Lower leg skin (tissue), 4 donors: ENCODE results near the gene IGSF8. TPM values are rescaled to one million over a fixed set of nuclear protein-coding genes. Genes with fewer than 3 reads are reported as not detected.

Experiments
- DNase-seq, 2 donors: peaks; one replicate each; pipeline ENCODE4 v3.0.0-alpha.2; 2019; ENCODE audit warnings: low spot score in 2 of 2
- H3K4me3 ChIP-seq: fragments of 200-600 bp; sonication (generic); 2 replicates; pipeline ENCODE4 v1.5.1; 2017; ENCODE audit warnings: mild to moderate bottlenecking, low read depth; ENCODE audit not compliant: poor library complexity, severe bottlenecking
- CTCF ChIP-seq, 3 donors: fragments of 450-650 bp; IDR thresholded peaks; one replicate each; pipeline ENCODE4 v1.5.1; 2016; ENCODE audit warnings: antibody characterized with exemption in 3 of 3, mild to moderate bottlenecking in 3 of 3, moderate library complexity in 2 of 3
- POLR2A ChIP-seq, 2 donors: fragments of 450-650 bp; IDR thresholded peaks; one replicate each; pipeline ENCODE4 v1.6.1; 2016 to 2017; ENCODE audit warnings: antibody characterized with exemption in 2 of 2, mild to moderate bottlenecking in 1 of 2, moderate library complexity in 1 of 2
- WGBS, 2 donors: methylation state at CpG; one replicate each; pipeline ENCODE4 v1.1.5; 2018; 5-methylcytosine and 5-hydroxymethylcytosine counted together
- intact Hi-C: fragments of 100-400 bp; cut with DNase I; formaldehyde crosslinking; loops from one replicate; pipeline ENCODE4 v1.15.0; 2023; ENCODE audit warnings: low total_unique reads
- total RNA-seq, 4 donors: library from RNA; depleted of rRNA; stranded (reverse); fragments of >200 nt; gene quantifications; one replicate each; pipeline ENCODE4 v1.1.0, GENCODE V29; 2016

IGSF8 gene
- total RNA-seq, 4 donors from 2014 or later = 44.5 to 74.5 (median 54.9) TPM

- TF ChIP-seq CTCF (IDR thresholded peaks at IDR 0.05) = no peak
- TF ChIP-seq POLR2A (IDR thresholded peaks at IDR 0.05) = no peak
- intact Hi-C loops = loop anchor here (5.0 to 10.0 kb wide), 2 partner anchors 86 to 143 kb away; partner anchors contain the start of gene CASQ1
- no peak overlapping the region for H3K4me3 ChIP-seq
- DNase-seq = no peak
- WGBS, 2 donors = 20 to 25% methylated on average over 6 of the region's 6 CpGs
These were observed 10.7 kb upstream of the IGSF8 start for GRCh38 chr1:160108888-160109662.

- intact Hi-C loops = loop anchor here (5.0 to 10.0 kb wide), 2 partner anchors 87 to 145 kb away; partner anchors contain the start of gene CASQ1
- TF ChIP-seq CTCF (IDR thresholded peaks at IDR 0.05) = no peak
- no peak for TF ChIP-seq POLR2A (IDR thresholded peaks at IDR 0.05)
- no peak overlapping the region for H3K4me3 ChIP-seq
- no peak for DNase-seq
- 94 to 100% methylated on average over 1 of the region's 1 CpG for WGBS, 2 donors
These were observed 9.1 kb upstream of the IGSF8 start for GRCh38 chr1:160107512-160107911.

- intact Hi-C loops = loop anchor here (5.0 to 10.0 kb wide), 2 partner anchors 90 to 147 kb away; partner anchors contain the start of gene CASQ1
- DNase-seq = no peak
- WGBS, 2 donors = 93 to 97% methylated on average over 5 of the region's 5 CpGs
These were observed 6.7 kb upstream of the IGSF8 start for GRCh38 chr1:160105155-160105554.

GRCh38 chr1:160104486-160104885 is 6.1 kb upstream of the IGSF8 start:
- DNase-seq = no peak
- 77 to 81% methylated on average over 3 of the region's 3 CpGs for WGBS, 2 donors
- H3K4me3 ChIP-seq = no peak overlapping the region
- no peak for TF ChIP-seq POLR2A (IDR thresholded peaks at IDR 0.05)
- TF ChIP-seq CTCF (IDR thresholded peaks at IDR 0.05) = no peak
- intact Hi-C loops = loop anchor here (10.0 kb wide), 1 partner anchor 90 kb away; the partner anchor contains the start of gene CASQ1

More at GRCh38 chr1:160105155-160105554, 6.7 kb upstream of the IGSF8 start:
- TF ChIP-seq POLR2A (IDR thresholded peaks at IDR 0.05) (no peak), CTCF (IDR thresholded peaks at IDR 0.05) (no peak)
- H3K4me3 ChIP-seq = no peak overlapping the region

GRCh38 chr1:160103658-160104408 is 5.4 kb upstream of the IGSF8 start:
- 67 to 78% methylated on average over 6 of the region's 6 CpGs for WGBS, 2 donors
- intact Hi-C loops = loop anchor here (10.0 kb wide), 1 partner anchor 91 kb away; the partner anchor contains the start of gene CASQ1
- DNase-seq = no peak
- H3K4me3 ChIP-seq = no peak overlapping the region
- TF ChIP-seq POLR2A (IDR thresholded peaks at IDR 0.05) = no peak
- TF ChIP-seq CTCF (IDR thresholded peaks at IDR 0.05) = no peak
